K562 (cell line): ENCODE results near the gene SLC25A2. TPM values are rescaled to one million over a fixed set of nuclear protein-coding genes. Genes with fewer than 3 reads are reported as not detected.

Experiments used
- CXXC5 ChIP-seq: fragments of 250-450 bp; sonication (Bioruptor Pico); IDR thresholded peaks from 2 replicates; pipeline ENCODE4 v1.8.0; 2022; ENCODE audit warnings: inconsistent platforms, mild to moderate bottlenecking, moderate library complexity
- polyA plus RNA-seq, 8 experiments: library from polyadenylated mRNA; depleted of rRNA in 4 of 8; stranded (reverse) in 5 of 8; unstranded in 3 of 8; fragments of >200 nt; fragmentation: Nextera tagmentation in 2 of 8; fragmentation: Illumina TruSeq in 1 of 8; extraction: Ambion mirVana in 2 of 8; extraction: Trizol in 1 of 8; gene quantifications; 2 replicates each; pipeline versions ENCODE4 v1.2.1 to v1.2.3, GENCODE V29; 2011 to 2014; ENCODE audit warnings: inconsistent platforms in 1 of 8, missing spikeins in 1 of 8
- total RNA-seq, 7 experiments: library from RNA; depleted of rRNA in 6 of 7; stranded (reverse); fragments of >200 nt in 6 of 7; fragmentation: Illumina TruSeq in 2 of 7; extraction: Trizol in 2 of 7; gene quantifications; 2 replicates each; pipeline versions ENCODE4 v1.2.1 to v1.2.3, GENCODE V29; 2011 to 2021; ENCODE audit warnings: low replicate concordance in 1 of 7
- TF ChIP-seq, protein P1 (sequence below), 2 experiments: fragments of 450-650 bp; formaldehyde crosslinking in 1 of 2; IDR thresholded peaks; 2 replicates each; pipeline versions ENCODE4 v1.4.0 to v1.6.1; 2014 to 2020; ENCODE audit warnings: mild to moderate bottlenecking in 2 of 2, borderline replicate concordance in 1 of 2, low read depth in 1 of 2
- TF ChIP-seq, protein P2 (sequence below): sonication (generic); formaldehyde crosslinking; IDR thresholded peaks from 2 replicates; pipeline ENCODE4 v1.8.1; 2023; ENCODE audit warnings: mild to moderate bottlenecking, missing genetic modification reagents
- TF ChIP-seq, protein P3 (sequence below): fragments of 450-650 bp; formaldehyde crosslinking; IDR thresholded peaks from 2 replicates; pipeline ENCODE4 v1.4.0; 2020; ENCODE audit warnings: mild to moderate bottlenecking

The SLC25A2 gene
- total and polyA plus RNA-seq, 9 of the 15 experiments (the other 6 are each of a cell fraction or from before 2014, with no cell fraction given): 0.09 to 0.11 (median 0.11) TPM; not detected in 6

DNA sequence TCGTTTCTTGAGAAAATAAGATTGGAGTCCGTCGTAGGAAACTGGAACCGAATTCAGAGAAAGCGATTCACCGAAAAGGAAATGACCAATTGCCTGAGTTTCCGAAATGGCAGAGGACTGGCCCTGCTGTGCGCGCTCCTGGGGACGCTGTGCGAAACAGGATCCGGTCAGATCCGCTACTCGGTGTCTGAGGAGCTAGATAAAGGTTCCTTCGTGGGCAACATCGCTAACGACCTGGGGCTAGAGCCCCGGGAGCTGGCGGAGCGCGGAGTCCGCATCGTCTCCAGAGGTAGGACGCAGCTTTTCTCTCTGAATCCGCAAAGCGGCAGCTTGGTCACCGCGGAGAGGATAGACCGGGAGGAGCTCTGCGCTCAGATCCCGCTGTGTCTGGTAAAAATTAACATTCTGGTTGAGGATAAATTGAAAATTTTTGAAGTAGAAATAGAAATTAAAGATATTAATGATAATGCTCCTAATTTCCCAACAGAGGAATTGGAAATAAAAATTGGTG, 40.2 kb upstream of the SLC25A2 start (continued):
- TF ChIP-seq, protein P1, sequence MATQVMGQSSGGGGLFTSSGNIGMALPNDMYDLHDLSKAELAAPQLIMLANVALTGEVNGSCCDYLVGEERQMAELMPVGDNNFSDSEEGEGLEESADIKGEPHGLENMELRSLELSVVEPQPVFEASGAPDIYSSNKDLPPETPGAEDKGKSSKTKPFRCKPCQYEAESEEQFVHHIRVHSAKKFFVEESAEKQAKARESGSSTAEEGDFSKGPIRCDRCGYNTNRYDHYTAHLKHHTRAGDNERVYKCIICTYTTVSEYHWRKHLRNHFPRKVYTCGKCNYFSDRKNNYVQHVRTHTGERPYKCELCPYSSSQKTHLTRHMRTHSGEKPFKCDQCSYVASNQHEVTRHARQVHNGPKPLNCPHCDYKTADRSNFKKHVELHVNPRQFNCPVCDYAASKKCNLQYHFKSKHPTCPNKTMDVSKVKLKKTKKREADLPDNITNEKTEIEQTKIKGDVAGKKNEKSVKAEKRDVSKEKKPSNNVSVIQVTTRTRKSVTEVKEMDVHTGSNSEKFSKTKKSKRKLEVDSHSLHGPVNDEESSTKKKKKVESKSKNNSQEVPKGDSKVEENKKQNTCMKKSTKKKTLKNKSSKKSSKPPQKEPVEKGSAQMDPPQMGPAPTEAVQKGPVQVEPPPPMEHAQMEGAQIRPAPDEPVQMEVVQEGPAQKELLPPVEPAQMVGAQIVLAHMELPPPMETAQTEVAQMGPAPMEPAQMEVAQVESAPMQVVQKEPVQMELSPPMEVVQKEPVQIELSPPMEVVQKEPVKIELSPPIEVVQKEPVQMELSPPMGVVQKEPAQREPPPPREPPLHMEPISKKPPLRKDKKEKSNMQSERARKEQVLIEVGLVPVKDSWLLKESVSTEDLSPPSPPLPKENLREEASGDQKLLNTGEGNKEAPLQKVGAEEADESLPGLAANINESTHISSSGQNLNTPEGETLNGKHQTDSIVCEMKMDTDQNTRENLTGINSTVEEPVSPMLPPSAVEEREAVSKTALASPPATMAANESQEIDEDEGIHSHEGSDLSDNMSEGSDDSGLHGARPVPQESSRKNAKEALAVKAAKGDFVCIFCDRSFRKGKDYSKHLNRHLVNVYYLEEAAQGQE (IDR thresholded peaks at IDR 0.05; ENCODE audit: borderline replicate concordance): 0 out of 2 replicates have a peak, but pooled peaks have one; percentile 2
- TF ChIP-seq, protein P1 (CRISPR knock-in tag; IDR thresholded peaks at IDR 0.05; ENCODE audit: low read depth): no peak
- TF ChIP-seq, protein P2, sequence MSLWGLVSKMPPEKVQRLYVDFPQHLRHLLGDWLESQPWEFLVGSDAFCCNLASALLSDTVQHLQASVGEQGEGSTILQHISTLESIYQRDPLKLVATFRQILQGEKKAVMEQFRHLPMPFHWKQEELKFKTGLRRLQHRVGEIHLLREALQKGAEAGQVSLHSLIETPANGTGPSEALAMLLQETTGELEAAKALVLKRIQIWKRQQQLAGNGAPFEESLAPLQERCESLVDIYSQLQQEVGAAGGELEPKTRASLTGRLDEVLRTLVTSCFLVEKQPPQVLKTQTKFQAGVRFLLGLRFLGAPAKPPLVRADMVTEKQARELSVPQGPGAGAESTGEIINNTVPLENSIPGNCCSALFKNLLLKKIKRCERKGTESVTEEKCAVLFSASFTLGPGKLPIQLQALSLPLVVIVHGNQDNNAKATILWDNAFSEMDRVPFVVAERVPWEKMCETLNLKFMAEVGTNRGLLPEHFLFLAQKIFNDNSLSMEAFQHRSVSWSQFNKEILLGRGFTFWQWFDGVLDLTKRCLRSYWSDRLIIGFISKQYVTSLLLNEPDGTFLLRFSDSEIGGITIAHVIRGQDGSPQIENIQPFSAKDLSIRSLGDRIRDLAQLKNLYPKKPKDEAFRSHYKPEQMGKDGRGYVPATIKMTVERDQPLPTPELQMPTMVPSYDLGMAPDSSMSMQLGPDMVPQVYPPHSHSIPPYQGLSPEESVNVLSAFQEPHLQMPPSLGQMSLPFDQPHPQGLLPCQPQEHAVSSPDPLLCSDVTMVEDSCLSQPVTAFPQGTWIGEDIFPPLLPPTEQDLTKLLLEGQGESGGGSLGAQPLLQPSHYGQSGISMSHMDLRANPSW: 0 out of 2 replicates have a peak, but pooled peaks have one; percentile 48
- TF ChIP-seq, protein P3, sequence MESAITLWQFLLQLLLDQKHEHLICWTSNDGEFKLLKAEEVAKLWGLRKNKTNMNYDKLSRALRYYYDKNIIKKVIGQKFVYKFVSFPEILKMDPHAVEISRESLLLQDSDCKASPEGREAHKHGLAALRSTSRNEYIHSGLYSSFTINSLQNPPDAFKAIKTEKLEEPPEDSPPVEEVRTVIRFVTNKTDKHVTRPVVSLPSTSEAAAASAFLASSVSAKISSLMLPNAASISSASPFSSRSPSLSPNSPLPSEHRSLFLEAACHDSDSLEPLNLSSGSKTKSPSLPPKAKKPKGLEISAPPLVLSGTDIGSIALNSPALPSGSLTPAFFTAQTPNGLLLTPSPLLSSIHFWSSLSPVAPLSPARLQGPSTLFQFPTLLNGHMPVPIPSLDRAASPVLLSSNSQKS (CRISPR knock-in tag): no peak
- 0 out of 2 replicates have a peak, but pooled peaks have one; percentile 29 for TF ChIP-seq CXXC5 (CRISPR knock-in tag)
- TF ChIP-seq, all 486 proteins: peak for 7
